Upper lobe of left lung (tissue), 6 donors: ENCODE results near the gene SSC4D. TPM values are rescaled to one million over a fixed set of nuclear protein-coding genes. Genes with fewer than 3 reads are reported as not detected.
A peak's percentile ranks its signal among the peaks of the same experiment; 100 is the strongest.

Experiments used
- ATAC-seq, 2 donors: fragments of 200-7000 bp; cut with Tn5 transposase; one replicate each; pipeline ENCODE4 v1.9.1; 2022; ENCODE audit warnings: mild to moderate bottlenecking in 2 of 2, moderate library complexity in 2 of 2; ENCODE audit not compliant: low FRiP score in 2 of 2
- DNase-seq, 2 donors: peaks; one replicate each; pipeline ENCODE4 v3.0.0-alpha.2; 2019 to 2020
- H3K27ac ChIP-seq, 4 donors: fragments of 200-600 bp; sonication (generic); one replicate each; pipeline ENCODE4 v1.5.1; 2016 to 2019
- H3K27me3 ChIP-seq, 4 donors: fragments of 200-600 bp; sonication (generic); one replicate each; pipeline ENCODE4 v1.5.1; 2017 to 2019
- H3K36me3 ChIP-seq, 4 donors: fragments of 200-600 bp; sonication (generic); one replicate each; pipeline ENCODE4 v1.5.1; 2016 to 2019
- H3K4me1 ChIP-seq, 4 donors: fragments of 200-600 bp; sonication (generic); one replicate each; pipeline ENCODE4 v1.5.1; 2018 to 2019
- H3K4me3 ChIP-seq, 4 donors: fragments of 200-600 bp; sonication (generic); one replicate each; pipeline ENCODE4 v1.5.1; 2017 to 2019; ENCODE audit warnings: mild to moderate bottlenecking in 2 of 4, moderate library complexity in 1 of 4
- H3K9me3 ChIP-seq, 4 donors: fragments of 200-600 bp; sonication (generic); one replicate each; pipeline ENCODE4 v1.5.1; 2018 to 2019
- CTCF ChIP-seq, 6 experiments: fragments of 450-650 bp in 4 of 6; fragments of 200-600 bp in 2 of 6; sonication (generic) in 2 of 6; IDR thresholded peaks; one replicate each; pipeline ENCODE4 v1.5.1; 2016 to 2019; ENCODE audit warnings: antibody characterized with exemption in 6 of 6
- EP300 ChIP-seq, 4 donors: sonication (generic); formaldehyde crosslinking; IDR thresholded peaks; one replicate each; pipeline ENCODE4 v1.5.1; 2017; ENCODE audit warnings: antibody characterized with exemption in 4 of 4, control low read depth in 2 of 4
- POLR2A ChIP-seq, 4 donors: fragments of 450-650 bp; IDR thresholded peaks; one replicate each; pipeline ENCODE4 v1.5.1; 2016 to 2017; ENCODE audit warnings: antibody characterized with exemption in 4 of 4, mild to moderate bottlenecking in 2 of 4
- POLR2AphosphoS5 ChIP-seq, 2 donors: sonication (generic); formaldehyde crosslinking; IDR thresholded peaks; one replicate each; pipeline ENCODE4 v1.5.1; 2017; ENCODE audit warnings: antibody characterized with exemption in 2 of 2
- WGBS, 2 donors: methylation state at CpG; one replicate each; pipeline ENCODE4 v1.1.5; 2017 to 2018; 5-methylcytosine and 5-hydroxymethylcytosine counted together
- total RNA-seq, 6 donors: library from RNA; depleted of rRNA in 4 of 6; stranded (reverse); fragments of >200 nt in 4 of 6; gene quantifications; one replicate each; pipeline versions ENCODE4 v1.1.0 to v1.2.1, GENCODE V29; 2016 to 2021
- donor health status: DM: no; HTN: no; CAD: no; lungs with moderate emphysema.
- donor health status: DM: no; HTN: yes; CAD: no; lungs with severe emphysema.

The SSC4D gene
- total RNA-seq, 6 donors from 2014 or later = 1.7 to 2.1 (median 1.9) TPM; not detected in 1

GRCh38 chr7:76340617-76341131 lies 68.8 kb downstream of the SSC4D start:
- peaks cover 0 to 37% (median 16%) of the 10 kb centered on the region in 4 donors for H3K36me3 ChIP-seq
- ATAC-seq (peak in 1 of 2 donors; percentile 48), DNase-seq (no peak)
- H3K9me3 ChIP-seq = no peaks in the 10 kb centered on the region
- H3K4me3 ChIP-seq = no peak overlapping the region
- WGBS, 2 donors = 84 to 90% methylated on average over 2 to 3 of the region's 3 CpGs
- TF ChIP-seq POLR2AphosphoS5 (IDR thresholded peaks at IDR 0.05) (no peak), CTCF (IDR thresholded peaks at IDR 0.05) (no peak), POLR2A (IDR thresholded peaks at IDR 0.05) (no peak), EP300 (IDR thresholded peaks at IDR 0.05) (no peak)
- peaks cover 12 to 58% (median 34%) of the 10 kb centered on the region in 4 donors for H3K4me1 ChIP-seq
- peak overlapping the region in 2 of 4 donors; percentile 36 to 69 for H3K27ac ChIP-seq
- H3K27me3 ChIP-seq = no peaks in the 10 kb centered on the region

Other genes with a start within 250 kb of the SSC4D start
- 1 to 10 TPM in 2 of 6 donors, under 1 TPM in 4; 0.30 to 1.5 (median 0.72) TPM for gene SRRM3, start 207.8 kb downstream of the SSC4D start, total RNA-seq
- gene HSPB1, start 107.0 kb downstream of the SSC4D start, total RNA-seq = 100 to 1,000 TPM; 164 to 703 (median 300) TPM
- gene YWHAG, start 50.7 kb downstream of the SSC4D start, total RNA-seq = 100 to 1,000 TPM in 1 of 6 donors, 10 to 100 TPM in 5; 51.3 to 114 (median 73.4) TPM
- gene ZP3, start 15.3 kb upstream of the SSC4D start, total RNA-seq = 10 to 100 TPM in 1 of 6 donors, 1 to 10 TPM in 1, under 1 TPM in 3, not detected in 1; 0.61 to 11.8 (median 0.78) TPM
- gene DTX2, start 52.0 kb upstream of the SSC4D start, total RNA-seq = 10 to 100 TPM; 24.2 to 82.8 (median 36.1) TPM
- 100 to 1,000 TPM in 1 of 6 donors, 10 to 100 TPM in 5; 26.8 to 507 (median 51.0) TPM for gene UPK3B, start 100.9 kb upstream of the SSC4D start, total RNA-seq
- 1 to 10 TPM in 2 of 6 donors, under 1 TPM in 2, not detected in 2; 0.24 to 1.2 (median 0.67) TPM for gene SPDYE16, start 133.6 kb upstream of the SSC4D start, total RNA-seq
- gene POMZP3, start 217.6 kb upstream of the SSC4D start, total RNA-seq = 10 to 100 TPM in 3 of 6 donors, 1 to 10 TPM in 3; 6.7 to 28.3 (median 11.9) TPM